Spleen (tissue), 7 donors: ENCODE results near the gene PRKCB.

Experiments
- POLR2A ChIP-seq, 3 donors: fragments of 450-650 bp; IDR thresholded peaks; one replicate each; pipeline ENCODE4 v1.5.1; 2017; ENCODE audit warnings: antibody characterized with exemption in 3 of 3, mild to moderate bottlenecking in 1 of 3
- TF ChIP-seq, protein P1 (sequence below), 11 experiments: fragments of 200-600 bp in 7 of 11; fragments of 450-650 bp in 4 of 11; sonication (generic) in 4 of 11; IDR thresholded peaks in 8 of 11; conservative IDR thresholded peaks in 3 of 11; 1 replicate in 7 of 11; 2 replicates in 4 of 11; pipeline versions ENCODE4 v1.4.0 to v1.8.0; 2016 to 2021; ENCODE audit warnings: antibody characterized with exemption in 11 of 11, inconsistent platforms in 4 of 11, mild to moderate bottlenecking in 1 of 11
- donor health status: DM: no; HTN: no; CAD: no; lungs with moderate emphysema.
- donor health status: DM: no; HTN: no; CAD: no.
- donor health status: DM: no; HTN: no; CAD: no.

DNA sequence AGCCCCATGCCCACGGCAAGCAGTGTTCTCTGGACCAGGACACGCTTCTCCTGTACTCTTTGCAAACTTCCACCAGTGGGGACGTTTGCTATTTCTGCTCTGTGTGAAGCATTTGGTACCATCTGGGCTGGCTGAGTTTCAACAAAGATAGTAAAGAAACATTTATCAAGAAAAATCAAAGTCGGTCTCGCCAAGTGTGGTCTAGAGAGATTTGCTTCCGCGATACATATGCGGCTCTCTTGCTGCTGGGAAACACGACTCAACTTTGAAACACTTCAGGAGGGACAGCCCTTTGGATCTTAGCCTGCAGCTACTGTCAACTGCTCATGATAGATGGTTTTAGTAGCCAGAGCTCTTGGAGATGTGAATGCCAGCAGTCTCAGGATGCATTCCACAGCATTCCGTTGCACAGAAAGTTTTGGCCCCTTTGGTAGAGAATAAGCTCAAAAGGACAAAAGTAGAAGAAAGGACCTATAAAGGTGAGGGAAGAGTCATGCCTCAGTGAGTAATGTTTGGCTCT lies 252.2 kb downstream of the PRKCB start:
- TF ChIP-seq, protein P1, sequence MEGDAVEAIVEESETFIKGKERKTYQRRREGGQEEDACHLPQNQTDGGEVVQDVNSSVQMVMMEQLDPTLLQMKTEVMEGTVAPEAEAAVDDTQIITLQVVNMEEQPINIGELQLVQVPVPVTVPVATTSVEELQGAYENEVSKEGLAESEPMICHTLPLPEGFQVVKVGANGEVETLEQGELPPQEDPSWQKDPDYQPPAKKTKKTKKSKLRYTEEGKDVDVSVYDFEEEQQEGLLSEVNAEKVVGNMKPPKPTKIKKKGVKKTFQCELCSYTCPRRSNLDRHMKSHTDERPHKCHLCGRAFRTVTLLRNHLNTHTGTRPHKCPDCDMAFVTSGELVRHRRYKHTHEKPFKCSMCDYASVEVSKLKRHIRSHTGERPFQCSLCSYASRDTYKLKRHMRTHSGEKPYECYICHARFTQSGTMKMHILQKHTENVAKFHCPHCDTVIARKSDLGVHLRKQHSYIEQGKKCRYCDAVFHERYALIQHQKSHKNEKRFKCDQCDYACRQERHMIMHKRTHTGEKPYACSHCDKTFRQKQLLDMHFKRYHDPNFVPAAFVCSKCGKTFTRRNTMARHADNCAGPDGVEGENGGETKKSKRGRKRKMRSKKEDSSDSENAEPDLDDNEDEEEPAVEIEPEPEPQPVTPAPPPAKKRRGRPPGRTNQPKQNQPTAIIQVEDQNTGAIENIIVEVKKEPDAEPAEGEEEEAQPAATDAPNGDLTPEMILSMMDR (IDR thresholded peaks at IDR 0.05 in 8 of 11, conservative IDR thresholded peaks at IDR 0.05 in 3 of 11), result no peak
- no peak for TF ChIP-seq POLR2A (IDR thresholded peaks at IDR 0.05)
